ENCODE data around the gene MACROD2.

MACROD2 gene

GRCh38 chr20:15857173-15857784 is 1862.0 kb downstream of the MACROD2 start:
- Mint-ChIP-seq H3K4me1 (no peaks in the 10 kb centered on the region), H3K27me3 (no peaks in the 10 kb centered on the region), H3K36me3 (no peaks in the 10 kb centered on the region), H3K4me3 (no peak overlapping the region), H3K9me3 (peaks cover 10% of the 10 kb centered on the region), H3K27ac (no peak overlapping the region)
- CTCF ChIA-PET = no interaction called here
- no peak for DNase-seq

DNA sequence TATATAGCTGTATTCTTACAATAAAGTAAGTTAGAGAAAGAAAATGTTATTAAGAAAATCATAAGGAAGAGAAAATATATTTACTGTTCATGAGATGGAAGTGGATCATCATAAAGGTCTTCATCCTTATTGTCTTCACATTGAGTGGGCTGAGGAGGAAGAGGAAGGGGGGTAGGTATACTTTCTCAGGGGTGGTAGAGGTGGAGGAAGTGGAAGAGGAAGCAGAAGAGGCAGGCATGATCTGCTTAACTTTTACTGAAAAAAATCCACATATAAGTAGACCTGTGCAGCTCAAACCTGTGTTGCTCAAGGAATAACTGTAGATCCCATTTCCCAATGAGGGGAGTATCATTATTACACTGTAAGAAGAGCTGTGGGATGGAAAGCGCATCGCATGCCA is 1863.7 kb downstream of the MACROD2 start:
- CTCF ChIA-PET = no interaction called here
- DNase-seq = no peak
- Mint-ChIP-seq H3K4me3 (no peak overlapping the region), H3K36me3 (no peaks in the 10 kb centered on the region), H3K27ac (no peak overlapping the region), H3K27me3 (no peaks in the 10 kb centered on the region), H3K9me3 (peaks cover 11% of the 10 kb centered on the region), H3K4me1 (no peaks in the 10 kb centered on the region)

DNA sequence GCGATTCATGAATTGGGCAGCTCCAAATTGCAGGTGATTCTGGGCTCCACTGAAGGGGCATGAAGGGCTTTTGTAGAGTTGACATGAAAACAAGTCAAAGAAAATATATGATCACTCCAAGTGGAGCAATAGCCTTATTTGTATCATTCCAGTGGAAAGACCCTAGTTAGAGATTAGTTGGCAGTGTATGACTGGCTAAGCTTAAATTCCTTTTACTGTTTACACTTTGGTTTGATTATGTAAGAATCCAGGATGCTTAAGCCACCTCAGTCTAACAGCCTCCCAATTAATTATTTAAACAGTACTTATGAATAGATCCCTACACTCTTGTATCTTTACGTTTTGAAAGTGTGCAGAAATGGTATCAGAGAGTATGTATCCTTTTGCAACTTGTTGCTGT is 1865.5 kb downstream of the MACROD2 start:
- CTCF ChIA-PET = no interaction called here
- Mint-ChIP-seq H3K4me3 (no peak overlapping the region), H3K27me3 (no peaks in the 10 kb centered on the region), H3K36me3 (no peaks in the 10 kb centered on the region), H3K9me3 (peaks cover 10% of the 10 kb centered on the region), H3K27ac (no peak overlapping the region), H3K4me1 (no peaks in the 10 kb centered on the region)
- DNase-seq = no peak

- DNase-seq = no peak
- peaks cover 10% of the 10 kb centered on the region for H3K9me3 Mint-ChIP-seq
- no peak overlapping the region for H3K27ac Mint-ChIP-seq
- no peaks in the 10 kb centered on the region for H3K4me1 Mint-ChIP-seq
- no peak overlapping the region for H3K4me3 Mint-ChIP-seq
- CTCF ChIA-PET = no interaction called here
- no peaks in the 10 kb centered on the region for H3K36me3 Mint-ChIP-seq
- no peaks in the 10 kb centered on the region for H3K27me3 Mint-ChIP-seq
These were observed 1866.9 kb downstream of the MACROD2 start for GRCh38 chr20:15862178-15862577.

DNA sequence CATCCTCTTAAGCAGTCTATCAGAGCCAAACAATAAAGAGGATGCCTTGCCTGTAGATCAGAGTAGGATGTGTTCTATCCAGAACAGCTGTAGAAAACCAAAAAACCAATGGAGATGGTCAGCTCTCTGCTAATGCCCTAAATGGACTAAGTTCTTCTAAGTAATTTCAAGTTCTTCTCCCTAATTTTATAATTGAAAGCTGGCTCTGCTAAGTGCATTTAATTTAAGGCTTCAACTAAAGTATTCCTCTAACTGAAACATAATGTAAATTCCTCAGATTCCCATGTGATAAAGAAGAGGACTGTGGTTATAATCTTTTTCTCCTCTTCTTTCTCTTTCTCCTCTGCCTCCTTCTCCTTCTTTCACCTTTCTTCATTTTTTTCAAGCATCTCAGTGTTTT is 1868.4 kb downstream of the MACROD2 start:
- no peak for DNase-seq
- H3K36me3 Mint-ChIP-seq = no peaks in the 10 kb centered on the region
- H3K27ac Mint-ChIP-seq = no peak overlapping the region
- no peaks in the 10 kb centered on the region for H3K27me3 Mint-ChIP-seq
- H3K4me1 Mint-ChIP-seq = no peaks in the 10 kb centered on the region
- H3K4me3 Mint-ChIP-seq = no peak overlapping the region
- H3K9me3 Mint-ChIP-seq = peaks cover 10% of the 10 kb centered on the region
- CTCF ChIA-PET = no interaction called here

- H3K4me3 Mint-ChIP-seq = no peak overlapping the region
- H3K9me3 Mint-ChIP-seq = peaks cover 4% of the 10 kb centered on the region
- H3K36me3 Mint-ChIP-seq = no peaks in the 10 kb centered on the region
- no peak overlapping the region for H3K27ac Mint-ChIP-seq
- no peaks in the 10 kb centered on the region for H3K27me3 Mint-ChIP-seq
- H3K4me1 Mint-ChIP-seq = no peaks in the 10 kb centered on the region
- CTCF ChIA-PET = no interaction called here
- no peak for DNase-seq
These were observed 1870.2 kb downstream of the MACROD2 start for GRCh38 chr20:15865553-15865952.

DNA sequence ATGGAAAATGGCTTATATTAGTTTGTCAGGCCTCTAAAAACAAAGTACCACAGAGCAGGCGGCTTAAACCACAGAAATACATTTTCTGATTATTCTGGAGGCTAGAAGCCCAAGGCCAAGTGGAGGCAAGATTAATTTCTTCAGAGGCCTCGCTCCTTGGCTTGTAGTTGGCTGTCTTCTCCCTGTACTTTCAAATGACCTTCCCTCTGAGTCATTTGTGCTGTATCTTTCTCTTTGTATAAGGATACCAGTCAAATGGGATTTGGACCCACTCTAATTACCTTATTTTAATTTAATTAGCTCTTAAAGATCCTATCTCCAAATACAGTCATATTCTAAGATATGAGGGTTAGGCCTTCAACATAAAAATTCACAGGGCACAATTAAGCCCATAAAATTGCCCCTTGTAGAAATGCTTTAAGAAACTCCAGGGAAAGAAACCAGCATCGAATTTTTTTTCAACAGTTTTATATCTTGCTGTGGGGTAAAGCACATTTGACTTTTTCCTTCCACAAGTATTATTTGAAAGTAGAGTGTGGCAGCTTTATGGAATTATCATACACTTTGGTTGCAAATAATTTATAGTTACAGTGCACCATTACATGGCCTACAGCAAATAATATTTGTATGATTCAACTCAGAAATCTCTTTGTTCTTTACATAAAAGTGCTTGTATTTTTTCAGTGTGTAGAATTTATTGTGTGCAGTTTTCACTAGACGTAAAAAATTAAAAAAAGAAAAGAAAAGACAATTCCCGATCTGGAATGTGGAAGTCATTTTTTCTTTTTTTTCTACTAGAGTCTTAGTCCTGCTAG is 1871.8 kb downstream of the MACROD2 start:
- H3K4me3 Mint-ChIP-seq = no peak overlapping the region
- DNase-seq = no peak
- H3K4me1 Mint-ChIP-seq = no peaks in the 10 kb centered on the region
- CTCF ChIA-PET = no interaction called here
- peaks cover 4% of the 10 kb centered on the region for H3K9me3 Mint-ChIP-seq
- H3K27me3 Mint-ChIP-seq = no peaks in the 10 kb centered on the region
- no peaks in the 10 kb centered on the region for H3K36me3 Mint-ChIP-seq
- H3K27ac Mint-ChIP-seq = no peak overlapping the region

DNA sequence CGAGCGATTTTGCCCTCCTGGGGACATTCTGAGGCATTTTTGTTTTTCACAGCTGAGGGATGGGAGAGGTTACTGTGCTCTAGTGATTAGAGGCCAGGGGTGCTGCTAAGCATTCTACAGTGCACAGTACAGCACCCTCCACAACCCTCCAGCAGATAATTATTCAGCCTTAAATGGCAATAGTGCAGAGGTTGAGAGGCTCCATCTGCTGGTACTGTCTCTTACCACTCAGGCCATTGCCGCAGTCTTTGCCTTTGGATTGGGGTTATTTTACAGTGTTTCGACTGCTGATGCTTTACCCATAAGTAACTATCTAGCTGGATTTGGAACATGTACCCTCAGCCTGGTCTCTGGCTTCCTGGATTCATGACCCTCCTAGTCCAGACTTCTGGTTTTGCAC is 1872.6 kb downstream of the MACROD2 start:
- DNase-seq = no peak
- peaks cover 4% of the 10 kb centered on the region for H3K9me3 Mint-ChIP-seq
- no peak overlapping the region for H3K4me3 Mint-ChIP-seq
- H3K27me3 Mint-ChIP-seq = no peaks in the 10 kb centered on the region
- no peaks in the 10 kb centered on the region for H3K4me1 Mint-ChIP-seq
- CTCF ChIA-PET = no interaction called here
- no peak overlapping the region for H3K27ac Mint-ChIP-seq
- no peaks in the 10 kb centered on the region for H3K36me3 Mint-ChIP-seq

- H3K4me1 Mint-ChIP-seq = no peaks in the 10 kb centered on the region
- no peaks in the 10 kb centered on the region for H3K36me3 Mint-ChIP-seq
- no peak overlapping the region for H3K27ac Mint-ChIP-seq
- peaks cover 16% of the 10 kb centered on the region for H3K9me3 Mint-ChIP-seq
- H3K27me3 Mint-ChIP-seq = no peaks in the 10 kb centered on the region
- DNase-seq = no peak
- CTCF ChIA-PET = no interaction called here
- H3K4me3 Mint-ChIP-seq = no peak overlapping the region
These were observed 1880.1 kb downstream of the MACROD2 start for GRCh38 chr20:15875446-15875845.

GRCh38 chr20:15882553-15882952 is 1887.2 kb downstream of the MACROD2 start:
- DNase-seq = no peak
- Mint-ChIP-seq H3K9me3 (peaks cover 2% of the 10 kb centered on the region), H3K36me3 (no peaks in the 10 kb centered on the region), H3K27me3 (no peaks in the 10 kb centered on the region), H3K4me3 (no peak overlapping the region), H3K4me1 (no peaks in the 10 kb centered on the region), H3K27ac (no peak overlapping the region)
- CTCF ChIA-PET = no interaction called here

DNA sequence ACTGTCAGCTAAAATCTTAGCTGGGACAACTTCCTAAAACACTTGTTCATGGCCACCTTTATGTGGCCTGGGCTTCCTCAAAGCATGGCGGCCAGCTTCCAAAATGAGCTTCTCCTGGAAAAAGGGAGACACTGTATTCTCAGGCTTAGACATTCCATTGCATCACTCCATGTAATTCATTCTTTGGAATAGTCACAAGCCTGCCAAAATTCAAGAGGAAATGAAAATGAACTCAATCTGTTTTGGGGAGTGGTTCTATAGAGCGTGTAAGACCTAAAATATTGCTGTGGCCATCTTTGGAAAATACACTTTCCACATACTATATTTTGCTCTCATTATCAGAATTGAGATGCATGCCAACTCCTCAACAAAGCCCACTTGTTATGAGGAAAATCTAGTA is 1890.9 kb downstream of the MACROD2 start:
- no peaks in the 10 kb centered on the region for H3K9me3 Mint-ChIP-seq
- CTCF ChIA-PET = no interaction called here
- H3K27me3 Mint-ChIP-seq = no peaks in the 10 kb centered on the region
- no peak overlapping the region for H3K4me3 Mint-ChIP-seq
- H3K36me3 Mint-ChIP-seq = no peaks in the 10 kb centered on the region
- DNase-seq = no peak
- H3K4me1 Mint-ChIP-seq = no peaks in the 10 kb centered on the region
- H3K27ac Mint-ChIP-seq = no peak overlapping the region

DNA sequence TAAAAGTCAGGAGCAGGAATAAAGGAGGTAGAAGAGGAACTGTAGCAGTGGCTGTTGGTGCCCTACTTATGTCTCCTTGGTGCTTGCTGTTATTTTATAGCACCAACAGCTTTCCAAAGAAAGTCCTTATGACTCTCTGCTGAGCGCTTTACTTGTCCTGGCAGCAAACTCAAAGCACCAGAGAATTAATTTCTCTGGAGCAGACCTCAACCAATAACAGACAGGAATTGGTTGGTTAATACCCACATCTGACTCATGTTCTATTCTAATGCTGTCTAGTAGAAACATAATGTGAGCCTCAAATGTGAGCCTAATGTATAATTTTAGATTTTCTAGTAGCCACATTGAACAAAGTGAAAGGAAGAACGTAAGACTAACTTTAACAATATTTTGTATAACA is 1892.1 kb downstream of the MACROD2 start:
- DNase-seq = no peak
- no peaks in the 10 kb centered on the region for H3K9me3 Mint-ChIP-seq
- no peak overlapping the region for H3K27ac Mint-ChIP-seq
- H3K4me1 Mint-ChIP-seq = no peaks in the 10 kb centered on the region
- H3K36me3 Mint-ChIP-seq = no peaks in the 10 kb centered on the region
- H3K27me3 Mint-ChIP-seq = no peaks in the 10 kb centered on the region
- CTCF ChIA-PET = no interaction called here
- no peak overlapping the region for H3K4me3 Mint-ChIP-seq

DNA sequence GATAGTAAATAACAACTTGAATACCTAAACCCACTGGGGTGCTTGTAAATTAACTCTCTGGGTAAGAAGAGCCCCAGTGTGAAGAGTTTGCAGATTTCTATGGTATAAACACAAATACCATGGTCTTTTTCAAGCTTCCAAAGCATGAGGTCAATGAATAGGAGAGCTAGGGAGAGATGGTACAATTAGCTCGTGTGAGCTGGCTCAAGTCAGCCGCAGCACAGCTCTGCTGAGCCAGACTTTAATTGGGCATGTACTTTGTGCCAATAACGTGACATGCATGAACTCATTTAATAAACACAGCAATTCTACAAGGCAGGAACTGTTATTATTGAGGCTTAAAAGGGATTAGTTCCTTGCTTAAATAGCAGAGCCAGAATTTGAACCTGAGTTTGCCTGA is 1893.7 kb downstream of the MACROD2 start:
- DNase-seq = no peak
- H3K36me3 Mint-ChIP-seq = no peaks in the 10 kb centered on the region
- H3K9me3 Mint-ChIP-seq = no peaks in the 10 kb centered on the region
- CTCF ChIA-PET = no interaction called here
- no peaks in the 10 kb centered on the region for H3K4me1 Mint-ChIP-seq
- H3K27me3 Mint-ChIP-seq = no peaks in the 10 kb centered on the region
- no peak overlapping the region for H3K27ac Mint-ChIP-seq
- H3K4me3 Mint-ChIP-seq = no peak overlapping the region

DNA sequence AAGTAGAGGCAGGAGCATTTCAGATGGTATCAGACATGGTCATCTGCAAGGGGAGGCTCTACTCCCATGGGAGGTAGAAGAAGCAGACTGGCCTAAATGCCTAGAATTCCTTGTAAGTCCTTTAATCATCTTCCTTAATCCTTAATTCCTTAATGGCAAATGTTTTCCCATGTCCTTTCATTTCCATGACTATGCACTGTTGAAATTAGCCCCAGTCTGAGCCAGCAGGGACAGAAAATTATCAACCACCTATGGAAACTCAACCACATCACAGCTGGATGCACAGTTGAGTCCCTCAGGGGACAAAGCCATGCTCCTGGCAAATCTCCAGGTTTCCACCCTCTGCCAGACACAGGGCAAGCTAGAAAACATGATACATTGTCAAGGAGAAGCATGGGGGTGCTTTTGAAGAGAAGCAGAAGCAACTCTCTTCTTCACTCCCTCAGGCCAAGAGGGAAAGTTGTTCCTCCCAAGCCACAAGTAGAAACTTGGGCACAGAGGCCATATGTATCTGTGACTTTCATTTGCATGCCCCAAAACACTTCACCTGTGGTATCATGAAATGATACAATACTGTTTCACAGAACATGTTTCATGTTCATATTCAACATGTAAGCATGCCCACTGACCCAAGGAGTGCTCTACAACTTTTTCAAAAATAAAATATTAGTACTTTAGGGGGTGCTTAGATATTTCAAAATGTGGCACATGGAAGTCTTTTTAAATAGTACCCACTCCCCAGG is 1894.4 kb downstream of the MACROD2 start:
- CTCF ChIA-PET = no interaction called here
- DNase-seq = no peak
- no peaks in the 10 kb centered on the region for H3K27me3 Mint-ChIP-seq
- no peak overlapping the region for H3K4me3 Mint-ChIP-seq
- H3K4me1 Mint-ChIP-seq = no peaks in the 10 kb centered on the region
- no peak overlapping the region for H3K27ac Mint-ChIP-seq
- H3K36me3 Mint-ChIP-seq = no peaks in the 10 kb centered on the region
- H3K9me3 Mint-ChIP-seq = no peaks in the 10 kb centered on the region

DNA sequence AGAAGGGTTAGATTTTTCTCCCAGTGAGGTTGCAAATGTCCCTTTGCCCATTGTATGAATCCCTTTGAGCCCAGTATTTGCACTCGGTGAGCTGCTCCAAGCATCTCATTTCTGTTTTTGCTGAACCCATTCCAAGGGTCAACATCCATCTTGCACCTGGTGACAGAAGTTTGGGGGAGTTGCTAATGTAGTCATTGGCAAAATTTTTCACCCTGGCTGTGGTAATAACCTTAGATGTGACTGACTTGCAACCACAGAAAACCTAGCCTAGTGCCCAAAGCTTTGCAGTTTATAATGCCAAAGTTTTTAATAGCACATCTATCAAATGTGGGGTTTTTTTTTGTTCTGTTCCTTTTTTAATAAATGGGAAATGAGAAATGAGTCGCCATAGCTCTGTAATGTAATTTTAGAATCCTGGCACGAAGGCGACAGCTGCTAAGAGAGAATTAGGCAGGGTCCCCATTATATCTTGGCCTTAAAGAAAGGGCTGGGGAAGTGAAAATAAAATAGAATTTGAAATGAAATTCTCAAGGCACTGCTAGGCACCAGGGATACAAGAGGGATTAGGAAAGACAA is 1895.2 kb downstream of the MACROD2 start:
- H3K27ac Mint-ChIP-seq = no peak overlapping the region
- no peaks in the 10 kb centered on the region for H3K9me3 Mint-ChIP-seq
- CTCF ChIA-PET = no interaction called here
- H3K4me1 Mint-ChIP-seq = no peaks in the 10 kb centered on the region
- H3K4me3 Mint-ChIP-seq = no peak overlapping the region
- H3K36me3 Mint-ChIP-seq = no peaks in the 10 kb centered on the region
- no peak for DNase-seq
- no peaks in the 10 kb centered on the region for H3K27me3 Mint-ChIP-seq

Data from activated naive CD4-positive, alpha-beta T cell treated with anti-CD3 and anti-CD28 coated beads, Interleukin-2, amount 10 ng/mL, durations not matched to agents 7 days and 5 days (primary cell).